Astrocyte of the cerebellum (primary cell): ENCODE measurements around the gene JUND.

Source experiments
- DNase-seq: peaks from one replicate; pipeline ENCODE4 v3.0.0-alpha.2; 2011; ENCODE audit warnings: low read depth
- H3K4me3 ChIP-seq: 2 replicates; pipeline ENCODE4 v1.5.1; 2011; ENCODE audit warnings: mild to moderate bottlenecking, low read depth, low read length, moderate library complexity
- CTCF ChIP-seq: IDR thresholded peaks from 2 replicates; pipeline ENCODE4 v1.5.1; 2012; ENCODE audit warnings: low read length, low read depth, moderate library complexity, mild to moderate bottlenecking; ENCODE audit errors: missing control alignments
- in situ Hi-C: cut with HindIII; loops from 2 replicates; pipeline ENCODE4 v1.10.0; 2017; ENCODE audit warnings: low sequenced_read_pairs

JUND gene

GRCh38 chr19:18230941-18231734, 50.3 kb downstream of the JUND start:
- no peak for DNase-seq

GRCh38 chr19:18229915-18230314, 51.5 kb downstream of the JUND start:
- no peak for DNase-seq
- no peak for TF ChIP-seq CTCF
- no peak overlapping the region for H3K4me3 ChIP-seq
- in situ Hi-C loops, result loop anchor here (5.0 kb wide), 1 partner anchor 68 kb away; no protein-coding TSS in a partner anchor

More at GRCh38 chr19:18230941-18231734, 50.3 kb downstream of the JUND start:
- no peak for TF ChIP-seq CTCF
- no peak overlapping the region for H3K4me3 ChIP-seq
- in situ Hi-C loops, result loop anchor here (5.0 kb wide), 1 partner anchor 69 kb away; no protein-coding TSS in a partner anchor
